Measurements from ENCODE around the gene SPRED3. TPM values are rescaled to one million over a fixed set of nuclear protein-coding genes. Genes with fewer than 3 reads are reported as not detected.

The SPRED3 gene
- total and polyA plus RNA-seq, 2 of the 8 experiments (the other 6 are each of a cell fraction or from before 2014, with no cell fraction given): 8.1 to 10.3 TPM

GRCh38 chr19:38400361-38400760, 11.9 kb downstream of the SPRED3 start:
- no peak overlapping the region for H3K18ac ChIP-seq (ENCODE audit: extremely low read depth, low read length)
- H3K4ac ChIP-seq (replicated peaks; ENCODE audit: insufficient read length, low read depth, low read length): no peak overlapping the region
- H3K14ac ChIP-seq (ENCODE audit: insufficient read length): no peak overlapping the region
- H3K4me1 ChIP-seq (replicated peaks in 1 of 4; ENCODE audit: control insufficient read depth in 3 of 4, insufficient read depth in 4 of 4, low read length in 3 of 4): no peaks in the 10 kb centered on the region; a peak in 2 of 7 replicates
- POLR2A ChIA-PET (ENCODE audit: partially characterized antibody): interaction anchor here (0.6 to 6.1 kb wide), 8 partner anchors 11 to 115 kb away, joined by 3 to 38 read pairs (median 4); partner anchors contain the start of genes GGN and SPRED3
- H4K8ac ChIP-seq (ENCODE audit: extremely low read depth, insufficient read depth, low read length): no peak overlapping the region; the same call in 1 of the 2 replicates
- H4K5ac ChIP-seq (ENCODE audit: insufficient read length, low read depth, low read length): no peak overlapping the region
- no peak overlapping the region for H3K4me2 ChIP-seq (ENCODE audit: insufficient read depth in 1 of 2, low read depth in 2 of 2, low read length in 2 of 2)
- FAIRE-seq: no peak
- no peak overlapping the region for H2BK5ac ChIP-seq (ENCODE audit: low read depth, low read length)
- H3K36me3 ChIP-seq (ENCODE audit: control insufficient read depth in 2 of 4, insufficient read depth in 4 of 4, low read length in 3 of 4): peaks cover 0 to 11% (median 0%) of the 10 kb centered on the region in 4 experiments; a peak in 1 of 8 replicates
- H3K79me1 ChIP-seq (ENCODE audit: low read depth, low read length): no peaks in the 10 kb centered on the region
- no peak overlapping the region for H2AFZ ChIP-seq (ENCODE audit: low read length)
- H3K4me3 ChIP-seq (ENCODE audit: extremely low read depth in 1 of 4, insufficient read depth in 2 of 4, low read depth in 3 of 4, low read length in 4 of 4): no peak overlapping the region
- no peaks in the 10 kb centered on the region for H3K9me3 ChIP-seq (ENCODE audit: insufficient read depth in 2 of 2, low read depth in 1 of 2, low read length in 1 of 2)
- no peak overlapping the region for H2BK20ac ChIP-seq (ENCODE audit: low read length)
- H2BK120ac ChIP-seq (replicated peaks; ENCODE audit: low read depth, low read length): no peak overlapping the region
- H3K56ac ChIP-seq (replicated peaks; ENCODE audit: insufficient read length, low read depth, low read length): no peak overlapping the region
- 73% methylated on average over 5 of the region's 5 CpGs; no CpG with 5 or more reads in 1 of the 2 experiments for WGBS, 2 experiments (ENCODE audit: extremely low coverage in 1 of 2, insufficient coverage in 1 of 2, insufficient read length in 1 of 2, insufficient replicate concordance in 2 of 2, low coverage in 1 of 2, low lambda C conversion rate in 2 of 2, missing lambda C conversion rate in 1 of 2)
- H2BK12ac ChIP-seq (ENCODE audit: low read depth, low read length): no peak overlapping the region
- CTCF ChIA-PET (ENCODE audit: partially characterized antibody): interaction anchor here (0.6 to 1.4 kb wide), 3 partner anchors 16 to 315 kb away, joined by 3 to 4 read pairs (median 3); no protein-coding TSS in a partner anchor
- H3K79me2 ChIP-seq (ENCODE audit: control insufficient read depth in 1 of 2, insufficient read depth in 2 of 2, low read length in 2 of 2): no peaks in the 10 kb centered on the region
- peaks cover 2 to 46% (median 43%) of the 10 kb centered on the region in 4 experiments for H3K27me3 ChIP-seq (replicated peaks in 1 of 4; ENCODE audit: control insufficient read depth in 3 of 4, extremely low read depth in 1 of 4, insufficient read depth in 3 of 4, low read length in 3 of 4)
- H2AK5ac ChIP-seq (ENCODE audit: low read depth, low read length): no peak overlapping the region
- H4K20me1 ChIP-seq (replicated peaks in 1 of 2; ENCODE audit: control insufficient read depth in 1 of 2, insufficient read depth in 2 of 2, low read length in 2 of 2): no peaks in the 10 kb centered on the region
- no peak overlapping the region for H3K27ac ChIP-seq (ENCODE audit: low read depth, low read length)
- no peak overlapping the region for H4K91ac ChIP-seq (replicated peaks; ENCODE audit: insufficient read length, low read length)
- no peak for DNase-seq (ENCODE audit: low read depth in 1 of 2, low spot score in 2 of 2)
- H3K23me2 ChIP-seq (ENCODE audit: low read depth, low read length): peaks cover 5% of the 10 kb centered on the region; the same call in 1 of the 2 replicates
- H2BK15ac ChIP-seq (ENCODE audit: low read length): peak overlapping the region; percentile 40; the same call in 1 of the 2 replicates
- no peak overlapping the region for H3K23ac ChIP-seq (ENCODE audit: insufficient read length)
- no peak overlapping the region for H3K9ac ChIP-seq (replicated peaks in 1 of 4; ENCODE audit: extremely low read depth in 1 of 4, low read depth in 3 of 4, low read length in 3 of 4)
- TF ChIP-seq CBX5 (IDR thresholded peaks at IDR 0.05; ENCODE audit: low read depth, low read length) (no peak), SP1 (IDR thresholded peaks at IDR 0.05; ENCODE audit: low read depth, low read length) (no peak), POU5F1 (IDR thresholded peaks at IDR 0.05; ENCODE audit: low read depth, low read length) (no peak), YY1 (IDR thresholded peaks at IDR 0.05; ENCODE audit: low read depth, low read length) (no peak), SAP30 (IDR thresholded peaks at IDR 0.05; ENCODE audit: insufficient read depth, insufficient replicate concordance, low read length) (no peak), RNF2 (IDR thresholded peaks at IDR 0.05; ENCODE audit: borderline replicate concordance, low read depth, low read length, missing control alignments, poor library complexity, severe bottlenecking) (no peak), POLR2A (IDR thresholded peaks at IDR 0.05; ENCODE audit: control extremely low read depth in 1 of 2, low read depth in 2 of 2, low read length in 2 of 2) (no peak), ATF2 (IDR thresholded peaks at IDR 0.05; ENCODE audit: low read length) (no peak), CHD2 (IDR thresholded peaks at IDR 0.05; ENCODE audit: low read length) (no peak), SP4 (IDR thresholded peaks at IDR 0.05; ENCODE audit: low read length) (no peak), KDM4A (IDR thresholded peaks at IDR 0.05; ENCODE audit: low read depth, low read length, severe bottlenecking) (no peak)
- TF ChIP-seq, protein P1, sequence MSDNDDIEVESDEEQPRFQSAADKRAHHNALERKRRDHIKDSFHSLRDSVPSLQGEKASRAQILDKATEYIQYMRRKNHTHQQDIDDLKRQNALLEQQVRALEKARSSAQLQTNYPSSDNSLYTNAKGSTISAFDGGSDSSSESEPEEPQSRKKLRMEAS (IDR thresholded peaks at IDR 0.05): no peak
